AG04449 (cell line): ENCODE data around the gene AP5S1.
A peak's percentile ranks its signal among the peaks of the same experiment; 100 is the strongest.

ENCODE experiments used
- CTCF ChIA-PET: fragments of 350-600 bp; formaldehyde crosslinking; extraction: SDS; loops from one replicate; lab custom pipeline; 2021; ENCODE audit warnings: antibody characterized with exemption; lab: Yijun Ruan, JAX
- POLR2A ChIA-PET: fragments of 400-600, 350-600 bp; formaldehyde crosslinking; extraction: SDS; loops from one replicate; lab custom pipeline; 2020; ENCODE audit warnings: antibody characterized with exemption, inconsistent platforms; lab: Yijun Ruan, JAX
- DNase-seq: peaks from one replicate; pipeline ENCODE4 v3.0.0-alpha.2; 2010; ENCODE audit warnings: low read depth, low spot score
- H3K4me3 ChIP-seq: 2 replicates; pipeline ENCODE4 v1.5.1; 2011; ENCODE audit warnings: low read depth, mild to moderate bottlenecking, control low read depth, low read length
- TF ChIP-seq, protein P1 (sequence below): IDR thresholded peaks from one replicate; pipeline ENCODE4 v1.5.1; 2011; ENCODE audit warnings: mild to moderate bottlenecking, moderate library complexity, low read length, control low read depth, inconsistent platforms; ENCODE audit not compliant: insufficient read depth; ENCODE audit errors: missing control alignments

Gene AP5S1

DNA sequence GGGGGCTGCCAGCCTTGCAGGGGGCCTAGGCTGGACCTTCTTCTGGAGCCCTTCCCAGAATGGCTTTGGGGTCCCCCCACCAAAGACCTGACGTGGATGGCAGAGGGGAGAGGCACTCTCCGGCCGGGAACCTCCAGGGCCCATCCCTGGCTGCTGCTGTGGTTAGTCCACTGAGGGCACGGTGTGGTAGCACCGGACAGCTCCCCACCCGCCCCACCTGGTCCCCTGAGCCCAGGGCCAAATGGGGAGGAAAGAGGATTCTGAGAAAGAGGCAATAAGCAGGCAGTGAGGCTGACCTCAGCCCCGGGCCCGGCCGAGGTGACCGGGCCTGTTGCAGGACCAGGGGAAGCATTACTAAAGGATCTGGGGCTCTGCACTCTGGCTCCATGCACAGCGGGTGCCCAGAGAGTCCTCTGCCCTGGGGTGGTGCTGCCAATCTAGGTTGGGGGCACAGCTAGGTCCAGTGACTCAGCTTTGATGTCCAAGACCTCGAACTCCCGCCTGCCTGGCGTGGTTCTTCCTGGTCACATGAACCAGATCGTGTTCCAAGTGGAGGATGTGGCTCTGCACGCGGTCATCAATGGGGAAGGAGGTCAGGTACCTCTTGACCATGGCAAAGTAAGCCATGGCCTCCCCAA lies 36.0 kb upstream of the AP5S1 start:
- CTCF ChIA-PET: interaction anchor here (1.1 to 11.6 kb wide), 9 partner anchors 11 to 106 kb away, joined by 3 to 255 read pairs (median 21); partner anchors contain the start of genes ADAM33, ADISSP, AP5S1 and CDC25B

GRCh38 chr20:3784863-3785239 lies 35.5 kb upstream of the AP5S1 start:
- no peak for DNase-seq
- POLR2A ChIA-PET: interaction anchor here (2.1 to 2.2 kb wide), 2 partner anchors 17 to 36 kb away, joined by 9 to 12 read pairs; partner anchors contain the start of genes ADISSP and AP5S1
- TF ChIP-seq, protein P1, sequence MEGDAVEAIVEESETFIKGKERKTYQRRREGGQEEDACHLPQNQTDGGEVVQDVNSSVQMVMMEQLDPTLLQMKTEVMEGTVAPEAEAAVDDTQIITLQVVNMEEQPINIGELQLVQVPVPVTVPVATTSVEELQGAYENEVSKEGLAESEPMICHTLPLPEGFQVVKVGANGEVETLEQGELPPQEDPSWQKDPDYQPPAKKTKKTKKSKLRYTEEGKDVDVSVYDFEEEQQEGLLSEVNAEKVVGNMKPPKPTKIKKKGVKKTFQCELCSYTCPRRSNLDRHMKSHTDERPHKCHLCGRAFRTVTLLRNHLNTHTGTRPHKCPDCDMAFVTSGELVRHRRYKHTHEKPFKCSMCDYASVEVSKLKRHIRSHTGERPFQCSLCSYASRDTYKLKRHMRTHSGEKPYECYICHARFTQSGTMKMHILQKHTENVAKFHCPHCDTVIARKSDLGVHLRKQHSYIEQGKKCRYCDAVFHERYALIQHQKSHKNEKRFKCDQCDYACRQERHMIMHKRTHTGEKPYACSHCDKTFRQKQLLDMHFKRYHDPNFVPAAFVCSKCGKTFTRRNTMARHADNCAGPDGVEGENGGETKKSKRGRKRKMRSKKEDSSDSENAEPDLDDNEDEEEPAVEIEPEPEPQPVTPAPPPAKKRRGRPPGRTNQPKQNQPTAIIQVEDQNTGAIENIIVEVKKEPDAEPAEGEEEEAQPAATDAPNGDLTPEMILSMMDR: no peak
- CTCF ChIA-PET: interaction anchor here (2.2 to 11.6 kb wide), 6 partner anchors 10 to 106 kb away, joined by 9 to 255 read pairs (median 36); partner anchors contain the start of genes ADAM33, AP5S1 and CDC25B
- H3K4me3 ChIP-seq: peak overlapping the region; percentile 80

More for the DNA sequence above, 36.0 kb upstream of the AP5S1 start:
- POLR2A ChIA-PET: no interaction called here
- peak overlapping the region; percentile 80 for H3K4me3 ChIP-seq
- no peak for DNase-seq
- TF ChIP-seq, protein P1: no peak

GRCh38 chr20:3785240-3786125 lies 34.9 kb upstream of the AP5S1 start:
- POLR2A ChIA-PET: interaction anchor here (1.1 to 2.2 kb wide), 6 partner anchors 10 to 109 kb away, joined by 3 to 12 read pairs (median 7); partner anchors contain the start of genes ADISSP, AP5S1 and CDC25B
- TF ChIP-seq, protein P1: no peak
- DNase-seq: no peak
- H3K4me3 ChIP-seq: peak overlapping the region; percentile 80
- CTCF ChIA-PET: interaction anchor here (1.2 to 11.6 kb wide), 11 partner anchors 8 to 107 kb away, joined by 3 to 255 read pairs (median 17); partner anchors contain the start of genes ADAM33, ADISSP, AP5S1 and CDC25B

- peak overlapping the region; percentile 80 for H3K4me3 ChIP-seq
- CTCF ChIA-PET: interaction anchor here (0.6 to 11.6 kb wide), 11 partner anchors 9 to 107 kb away, joined by 3 to 255 read pairs (median 17); partner anchors contain the start of genes ADAM33, ADISSP, AP5S1 and CDC25B
- POLR2A ChIA-PET: interaction anchor here (1.0 to 2.2 kb wide), 7 partner anchors 10 to 109 kb away, joined by 3 to 12 read pairs (median 5); partner anchors contain the start of genes ADAM33, ADISSP, AP5S1 and CDC25B
- no peak for DNase-seq
- TF ChIP-seq, protein P1: peak; percentile 1
Measured at GRCh38 chr20:3786126-3786484, 34.2 kb upstream of the AP5S1 start.

DNA sequence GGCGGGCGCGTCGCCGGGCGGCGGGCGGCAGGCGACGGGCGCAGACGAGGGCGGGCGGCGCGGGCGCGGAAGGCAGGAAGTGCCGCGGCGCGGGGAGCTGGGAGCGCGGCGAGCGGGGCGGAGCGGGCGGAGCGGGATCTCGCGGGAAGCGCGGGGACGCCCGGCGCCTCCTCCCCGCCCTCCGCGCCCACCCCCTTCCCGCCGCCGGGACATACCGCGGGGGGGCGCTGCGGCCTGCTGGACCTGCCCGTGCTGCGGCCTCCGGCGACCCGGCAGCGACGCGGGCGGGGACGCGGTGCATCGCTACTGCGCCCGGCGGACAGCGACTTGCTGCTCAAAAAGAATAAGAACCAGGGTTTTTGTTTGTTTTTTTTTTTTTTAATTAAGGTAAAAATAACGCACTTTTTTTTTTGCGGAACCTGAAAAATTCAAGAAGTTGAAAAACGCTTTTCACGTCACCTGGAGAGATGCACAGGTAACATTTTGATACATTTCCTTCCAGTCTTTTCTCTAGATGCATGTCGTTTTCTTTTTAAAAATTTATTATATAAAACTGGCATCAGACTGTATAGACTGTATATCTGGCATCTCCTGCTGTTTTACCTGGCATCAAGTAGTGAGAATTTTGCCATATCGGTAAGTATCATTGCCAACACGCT lies 33.6 kb upstream of the AP5S1 start, which contains the start of gene CENPB:
CENPB (minus strand) TSS at position 76 of the 659 bp plus-strand sequence. CDS start 257 bp downstream, outside the sequence.
- peak within 1 kb of the TSS; percentile 80 for H3K4me3 ChIP-seq
- ChIA-PET CTCF (interaction anchor here (0.6 to 11.6 kb wide), 16 partner anchors 8 to 298 kb away, joined by 3 to 255 read pairs (median 10); partner anchors contain the start of genes ADAM33, ADISSP, AP5S1 and CDC25B), POLR2A (interaction anchor here (1.0 to 2.2 kb wide), 8 partner anchors 9 to 110 kb away, joined by 3 to 12 read pairs (median 4); partner anchors contain the start of genes ADAM33, ADISSP, AP5S1 and CDC25B)
- TF ChIP-seq, protein P1: peak; percentile 70
- DNase-seq: no peak
